Stomach smooth muscle (tissue), 2 donors: ENCODE data around the gene IL5RA.

Experiments
- H3K27ac ChIP-seq: one replicate; pipeline ENCODE4 v1.7.0; 2013; ENCODE audit warnings: mild to moderate bottlenecking, low read length, inconsistent platforms
- H3K27me3 ChIP-seq, 2 donors: one replicate each; pipeline ENCODE4 v1.7.0; 2013; ENCODE audit warnings: low read length in 2 of 2; ENCODE audit not compliant: insufficient read depth in 2 of 2, control insufficient read depth in 1 of 2
- H3K36me3 ChIP-seq, 2 donors: one replicate each; pipeline ENCODE4 v1.7.0; 2013; ENCODE audit warnings: low read length in 2 of 2; ENCODE audit not compliant: control insufficient read depth in 2 of 2, insufficient read depth in 2 of 2
- H3K4me1 ChIP-seq: one replicate; pipeline ENCODE4 v1.7.0; 2013; ENCODE audit warnings: low read length; ENCODE audit not compliant: control insufficient read depth, insufficient read depth
- H3K4me3 ChIP-seq, 2 donors: one replicate each; pipeline ENCODE4 v1.7.0; 2013; ENCODE audit warnings: low read length in 2 of 2
- H3K9ac ChIP-seq, 2 donors: one replicate each; pipeline ENCODE4 v1.7.0; 2013; ENCODE audit warnings: low read length in 2 of 2, mild to moderate bottlenecking in 1 of 2
- H3K9me3 ChIP-seq, 2 donors: one replicate each; pipeline ENCODE4 v1.7.0; 2013; ENCODE audit warnings: low read length in 2 of 2; ENCODE audit not compliant: control insufficient read depth in 2 of 2
- donor health status: healthy.
- donor health status: Pancreatic carcinoma.

IL5RA gene

GRCh38 chr3:3110299-3110630, at the start of gene IL5RA:
IL5RA (minus strand) TSS chr3:3110374; CDS start chr3:3104984, 5,390 bp downstream.
- H3K4me1 ChIP-seq, result no peaks in the 10 kb centered on the region
- H3K27ac ChIP-seq, result no peak within 1 kb of the TSS
- no peak within 1 kb of the TSS for H3K4me3 ChIP-seq
- H3K9ac ChIP-seq, result no peak within 1 kb of the TSS
- H3K9me3 ChIP-seq, result no peaks in the 10 kb centered on the region
- peaks cover 0 to 2% of the 10 kb centered on the region in 2 donors for H3K27me3 ChIP-seq
- H3K36me3 ChIP-seq, result no peaks in the 10 kb centered on the region

GRCh38 chr3:3157484-3157883, 47.3 kb upstream of the IL5RA start:
- Histone ChIP-seq H3K4me1 (no peaks in the 10 kb centered on the region), H3K36me3 (peaks cover 22 to 35% of the 10 kb centered on the region in 2 donors), H3K4me3 (no peak overlapping the region), H3K9ac (no peak overlapping the region), H3K9me3 (no peaks in the 10 kb centered on the region), H3K27me3 (no peaks in the 10 kb centered on the region), H3K27ac (no peak overlapping the region)

GRCh38 chr3:3154879-3155610, 44.9 kb upstream of the IL5RA start:
- Histone ChIP-seq H3K36me3 (peaks cover 28 to 50% of the 10 kb centered on the region in 2 donors), H3K27ac (no peak overlapping the region), H3K9me3 (no peaks in the 10 kb centered on the region), H3K4me1 (no peaks in the 10 kb centered on the region), H3K27me3 (no peaks in the 10 kb centered on the region), H3K9ac (no peak overlapping the region), H3K4me3 (no peak overlapping the region)

- Histone ChIP-seq H3K9me3 (no peaks in the 10 kb centered on the region), H3K27ac (no peak overlapping the region), H3K9ac (no peak overlapping the region), H3K4me1 (no peaks in the 10 kb centered on the region), H3K27me3 (no peaks in the 10 kb centered on the region), H3K36me3 (peaks cover 24 to 51% of the 10 kb centered on the region in 2 donors), H3K4me3 (no peak overlapping the region)
Measured at GRCh38 chr3:3151513-3151912, 41.3 kb upstream of the IL5RA start.

- H3K9me3 ChIP-seq, result no peaks in the 10 kb centered on the region
- H3K27ac ChIP-seq, result no peak overlapping the region
- H3K9ac ChIP-seq, result no peak overlapping the region
- H3K36me3 ChIP-seq, result peaks cover 18 to 48% of the 10 kb centered on the region in 2 donors
- H3K4me3 ChIP-seq, result no peak overlapping the region
- no peaks in the 10 kb centered on the region for H3K27me3 ChIP-seq
- no peaks in the 10 kb centered on the region for H3K4me1 ChIP-seq
Measured at GRCh38 chr3:3149560-3149959, 39.4 kb upstream of the IL5RA start.

- Histone ChIP-seq H3K9ac (no peak overlapping the region), H3K27me3 (no peaks in the 10 kb centered on the region), H3K9me3 (no peaks in the 10 kb centered on the region), H3K36me3 (peaks cover 24 to 32% of the 10 kb centered on the region in 2 donors), H3K27ac (no peak overlapping the region), H3K4me3 (no peak overlapping the region), H3K4me1 (no peaks in the 10 kb centered on the region)
Measured at GRCh38 chr3:3145831-3146230, 35.7 kb upstream of the IL5RA start.

- H3K36me3 ChIP-seq, result peaks cover 18 to 21% of the 10 kb centered on the region in 2 donors
- no peaks in the 10 kb centered on the region for H3K27me3 ChIP-seq
- no peak overlapping the region for H3K4me3 ChIP-seq
- H3K4me1 ChIP-seq, result no peaks in the 10 kb centered on the region
- H3K9ac ChIP-seq, result no peak overlapping the region
- H3K9me3 ChIP-seq, result no peaks in the 10 kb centered on the region
- H3K27ac ChIP-seq, result no peak overlapping the region
Measured at GRCh38 chr3:3141939-3142338, 31.8 kb upstream of the IL5RA start.

- no peaks in the 10 kb centered on the region for H3K27me3 ChIP-seq
- no peak overlapping the region for H3K9ac ChIP-seq
- no peaks in the 10 kb centered on the region for H3K9me3 ChIP-seq
- no peak overlapping the region for H3K27ac ChIP-seq
- no peaks in the 10 kb centered on the region for H3K4me1 ChIP-seq
- peaks cover 5 to 13% of the 10 kb centered on the region in 2 donors for H3K36me3 ChIP-seq
- no peak overlapping the region for H3K4me3 ChIP-seq
Measured at GRCh38 chr3:3137526-3137925, 27.4 kb upstream of the IL5RA start.

- Histone ChIP-seq H3K27ac (no peak overlapping the region), H3K4me1 (no peaks in the 10 kb centered on the region), H3K4me3 (no peak overlapping the region), H3K9ac (no peak overlapping the region), H3K27me3 (no peaks in the 10 kb centered on the region), H3K9me3 (no peaks in the 10 kb centered on the region), H3K36me3 (peaks cover 5 to 6% of the 10 kb centered on the region in 2 donors)
Measured at GRCh38 chr3:3134750-3135448, 24.7 kb upstream of the IL5RA start.

GRCh38 chr3:3133500-3133899, 23.3 kb upstream of the IL5RA start:
- no peaks in the 10 kb centered on the region for H3K9me3 ChIP-seq
- H3K36me3 ChIP-seq, result peaks cover 2 to 4% of the 10 kb centered on the region in 2 donors
- no peak overlapping the region for H3K27ac ChIP-seq
- no peaks in the 10 kb centered on the region for H3K27me3 ChIP-seq
- peaks cover 5% of the 10 kb centered on the region for H3K4me1 ChIP-seq
- no peak overlapping the region for H3K4me3 ChIP-seq
- no peak overlapping the region for H3K9ac ChIP-seq

GRCh38 chr3:3129579-3129978, 19.4 kb upstream of the IL5RA start:
- Histone ChIP-seq H3K27me3 (no peaks in the 10 kb centered on the region), H3K4me3 (no peak overlapping the region), H3K27ac (no peak overlapping the region), H3K36me3 (peaks cover 0 to 4% of the 10 kb centered on the region in 2 donors), H3K4me1 (peaks cover 17% of the 10 kb centered on the region), H3K9me3 (no peaks in the 10 kb centered on the region), H3K9ac (no peak overlapping the region)
